ENCODE results near the gene PFDN4.

DNA sequence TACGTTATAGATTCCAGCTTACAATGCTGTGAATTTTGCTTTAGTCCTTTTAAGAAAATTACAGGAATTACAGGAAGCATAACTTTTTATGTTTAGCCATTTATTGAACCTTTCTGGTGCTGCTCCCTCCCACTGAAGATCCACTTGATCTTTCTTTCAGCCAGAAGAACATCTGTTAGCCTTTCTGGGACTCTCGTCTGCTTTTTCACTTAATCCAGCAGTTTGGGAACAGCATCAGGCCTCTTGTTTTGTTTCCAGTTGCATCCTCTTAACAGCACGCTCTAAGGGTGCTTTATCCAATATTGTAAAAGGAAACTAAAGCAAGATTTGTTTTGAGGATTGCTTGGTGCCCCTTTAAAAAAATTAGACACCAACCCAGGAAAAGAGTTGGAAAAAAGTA, 23.8 kb upstream of the PFDN4 start:
- TF ChIP-seq POLR2A (IDR thresholded peaks at IDR 0.05) = no peak
- TF ChIP-seq, protein P1, sequence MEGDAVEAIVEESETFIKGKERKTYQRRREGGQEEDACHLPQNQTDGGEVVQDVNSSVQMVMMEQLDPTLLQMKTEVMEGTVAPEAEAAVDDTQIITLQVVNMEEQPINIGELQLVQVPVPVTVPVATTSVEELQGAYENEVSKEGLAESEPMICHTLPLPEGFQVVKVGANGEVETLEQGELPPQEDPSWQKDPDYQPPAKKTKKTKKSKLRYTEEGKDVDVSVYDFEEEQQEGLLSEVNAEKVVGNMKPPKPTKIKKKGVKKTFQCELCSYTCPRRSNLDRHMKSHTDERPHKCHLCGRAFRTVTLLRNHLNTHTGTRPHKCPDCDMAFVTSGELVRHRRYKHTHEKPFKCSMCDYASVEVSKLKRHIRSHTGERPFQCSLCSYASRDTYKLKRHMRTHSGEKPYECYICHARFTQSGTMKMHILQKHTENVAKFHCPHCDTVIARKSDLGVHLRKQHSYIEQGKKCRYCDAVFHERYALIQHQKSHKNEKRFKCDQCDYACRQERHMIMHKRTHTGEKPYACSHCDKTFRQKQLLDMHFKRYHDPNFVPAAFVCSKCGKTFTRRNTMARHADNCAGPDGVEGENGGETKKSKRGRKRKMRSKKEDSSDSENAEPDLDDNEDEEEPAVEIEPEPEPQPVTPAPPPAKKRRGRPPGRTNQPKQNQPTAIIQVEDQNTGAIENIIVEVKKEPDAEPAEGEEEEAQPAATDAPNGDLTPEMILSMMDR (IDR thresholded peaks at IDR 0.05) = no peak

Data from lower leg skin (tissue), 3 donors.